DMS153 treated with DMSO at 0.1 percent for 48 hours (cell line): ENCODE results near the gene FGF23.

ENCODE experiments used
- DNase-seq: peaks from one replicate; lab custom pipeline; 2025; ENCODE audit not compliant: unreplicated experiment; lab: John Stamatoyannopoulos, UW

The FGF23 gene

GRCh38 chr12:4320497-4320852 is 59.0 kb downstream of the FGF23 start:
- DNase-seq, result peak; percentile 35
